Measurements from ENCODE around the gene MICAL3.

DNA sequence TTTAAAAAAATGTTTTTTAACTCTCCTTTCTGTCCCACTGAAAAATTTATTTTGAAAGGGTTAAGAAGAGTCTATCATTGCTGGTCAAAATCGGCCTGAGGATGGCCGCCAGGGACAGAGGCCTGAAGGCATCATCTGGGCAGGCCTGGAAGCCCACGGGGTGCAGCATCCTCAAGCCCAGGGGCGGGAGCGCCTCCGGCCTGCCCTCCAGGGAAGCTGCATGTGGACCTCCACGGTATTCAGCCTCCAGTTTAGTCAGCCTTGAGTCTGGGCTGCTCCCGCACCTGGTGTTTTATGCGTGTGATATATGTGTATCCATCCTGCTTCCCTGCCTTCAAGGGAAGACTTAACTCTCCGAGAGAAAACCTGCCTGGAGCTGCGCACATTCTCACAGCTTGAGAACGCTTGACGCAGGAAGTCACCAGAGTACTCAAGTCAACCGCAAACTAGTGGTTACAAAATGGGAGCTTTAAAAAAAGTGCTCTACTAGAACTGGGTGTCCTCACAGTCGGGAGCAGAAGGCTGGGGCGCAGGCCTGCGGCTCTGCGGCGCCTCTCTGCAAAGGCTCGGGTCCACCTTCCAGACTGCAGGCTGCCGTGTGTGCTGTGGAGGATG is 236.5 kb downstream of the MICAL3 start:
- TF ChIP-seq POLR2AphosphoS5 (IDR thresholded peaks at IDR 0.05; ENCODE audit: borderline replicate concordance, low read depth, low read length): peak; percentile 33; the same call in 1 of the 2 replicates
- TF ChIP-seq EZH2 (IDR thresholded peaks at IDR 0.05): no peak
- TF ChIP-seq FOXP2 (optimal IDR thresholded peaks at IDR 0.05; ENCODE audit: control extremely low read depth, extremely low read length, insufficient read depth): no peak
